Pancreas (tissue), 10 donors: ENCODE results near the gene SERPIND1. TPM values are rescaled to one million over a fixed set of nuclear protein-coding genes. Genes with fewer than 3 reads are reported as not detected.
A peak's percentile ranks its signal among the peaks of the same experiment; 100 is the strongest.

ENCODE experiments used
- ATAC-seq, 4 donors: fragments of 200-7000 bp; cut with Tn5 transposase; one replicate each; pipeline versions ENCODE4 v1.8.0 to v1.9.1; 2020; ENCODE audit warnings: mild to moderate bottlenecking in 4 of 4, moderate library complexity in 4 of 4
- DNase-seq, 6 donors: peaks; one replicate each; pipeline ENCODE4 v3.0.0-alpha.2; 2020
- FAIRE-seq: peaks from 2 replicates; lab custom pipeline; 2012; peaks lifted over from hg19 to GRCh38; lab: Jason Lieb, UNC
- H3K27ac ChIP-seq, 4 donors: fragments of 200-600 bp; sonication (generic); 1 replicate in 3 of 4; 2 replicates in 1 of 4; pipeline versions ENCODE4 v1.5.0 to v1.8.0; 2020
- H3K27me3 ChIP-seq, 4 donors: fragments of 200-600 bp; one replicate each; pipeline ENCODE4 v1.8.0; 2021
- H3K36me3 ChIP-seq, 3 donors: fragments of 200-600 bp; sonication (generic) in 1 of 3; one replicate each; pipeline versions ENCODE4 v1.5.0 to v1.8.0; 2020 to 2021
- H3K4me1 ChIP-seq, 3 donors: fragments of 200-600 bp; one replicate each; pipeline ENCODE4 v1.8.0; 2021
- H3K4me3 ChIP-seq, 4 donors: fragments of 200-600 bp; sonication (generic) in 2 of 4; one replicate each; pipeline versions ENCODE4 v1.5.0 to v1.8.0; 2020 to 2021
- H3K9me3 ChIP-seq, 4 donors: fragments of 200-600 bp; one replicate each; pipeline ENCODE4 v1.8.0; 2021
- CTCF ChIP-seq, 4 donors: fragments of 200-600 bp; sonication (generic) in 3 of 4; IDR thresholded peaks; one replicate each; pipeline versions ENCODE4 v1.5.0 to v1.8.0; 2021; ENCODE audit warnings: antibody characterized with exemption in 4 of 4
- WGBS, 2 donors: extraction: QIAGEN DNeasy Blood & Tissue Kit; methylation state at CpG; one replicate each; pipeline ENCODE4 v1.1.7; 2013; 5-methylcytosine and 5-hydroxymethylcytosine counted together
- intact Hi-C, 3 donors: fragments of 100-400 bp; cut with DNase I; formaldehyde crosslinking; loops; one replicate each; pipeline versions ENCODE4 v1.11.1 to v1.14.2; 2022
- polyA plus RNA-seq, 2 donors: library from polyadenylated mRNA; stranded (reverse); fragments of 200-250 nt; gene quantifications; one replicate each; pipeline ENCODE4 v1.2.3, GENCODE V29; 2013
- total RNA-seq, 6 donors: library from RNA; stranded (reverse); fragmentation: NEBNext Ultra II Directional in 4 of 6; extraction: Animal tissue kit (Norgen Biotek cat#: 25700) in 4 of 6; gene quantifications; one replicate each; pipeline versions ENCODE4 v1.2.1 to v1.2.4, GENCODE V29; 2021 to 2023
- donor health status: healthy with polysubstance abuse.
- donor health status: DM: no; HTN: no; CAD: no; lungs with moderate emphysema.
- donor health status: DM: no; HTN: no; CAD: no.
- donor health status: control.
- donor health status: control.
- donor health status: Bipolar disorder and iron deficiency.
- donor health status: DM: yes; HTN: yes; CAD: no.
- donor health status: DM: no; HTN: no; CAD: no.
- donor health status: DM: no; HTN: no; CAD: no.
- donor health status: DM: yes; HTN: yes; CAD: no.

The SERPIND1 gene
- total and polyA plus RNA-seq, 8 donors: 0.09 to 0.35 (median 0.21) TPM; not detected in 1

- Histone ChIP-seq H3K36me3 (no peaks in the 10 kb centered on the region), H3K4me1 (no peaks in the 10 kb centered on the region), H3K9me3 (no peaks in the 10 kb centered on the region), H3K27me3 (no peaks in the 10 kb centered on the region), H3K27ac (no peak overlapping the region), H3K4me3 (no peak overlapping the region)
- TF ChIP-seq CTCF (IDR thresholded peaks at IDR 0.05): no peak
- WGBS, 2 donors: 94 to 96% methylated on average over 2 of the region's 2 CpGs
- intact Hi-C loops: no loop called here
- ATAC-seq (no peak), DNase-seq (no peak), FAIRE-seq (no peak)
Measured at GRCh38 chr22:20740222-20740951, 33.5 kb upstream of the SERPIND1 start.

DNA sequence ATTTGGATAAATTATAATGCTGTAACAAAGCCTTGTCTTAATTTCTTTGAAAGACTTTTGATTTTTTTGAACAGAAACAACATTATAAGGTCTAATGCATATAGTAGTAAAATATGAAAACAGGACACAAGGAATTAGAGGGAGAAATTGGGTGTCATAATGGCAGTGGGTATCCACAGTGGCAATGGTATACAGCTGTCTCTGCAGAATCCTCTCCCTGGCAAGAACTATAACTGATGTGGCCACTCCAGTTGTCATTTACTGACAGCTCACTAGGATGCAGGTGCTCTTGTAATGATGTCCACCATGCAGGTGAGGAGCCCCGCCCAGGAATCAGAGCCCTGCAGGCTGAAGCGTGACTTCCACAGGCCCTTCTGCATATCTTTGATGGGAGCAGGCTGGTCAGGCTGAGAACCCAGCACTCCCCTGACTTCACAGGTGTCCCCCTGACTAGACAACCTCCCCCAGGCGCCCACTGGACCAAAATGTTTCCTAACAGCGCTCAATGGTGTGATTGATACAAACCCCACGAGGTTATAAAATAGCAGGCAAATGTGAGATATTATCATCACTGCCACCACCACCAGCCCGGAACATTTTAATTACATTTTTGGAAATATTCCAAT, 32.8 kb upstream of the SERPIND1 start:
- no peaks in the 10 kb centered on the region for H3K4me1 ChIP-seq
- H3K9me3 ChIP-seq: no peaks in the 10 kb centered on the region
- H3K27ac ChIP-seq: no peak overlapping the region
- no peak overlapping the region for H3K4me3 ChIP-seq
- no peaks in the 10 kb centered on the region for H3K36me3 ChIP-seq
- no peak for FAIRE-seq
- intact Hi-C loops: no loop called here
- no peaks in the 10 kb centered on the region for H3K27me3 ChIP-seq
- TF ChIP-seq CTCF (IDR thresholded peaks at IDR 0.05): no peak
- 77 to 78% methylated on average over 6 of the region's 6 CpGs for WGBS, 2 donors
- no peak for ATAC-seq
- DNase-seq: no peak

- Histone ChIP-seq H3K27me3 (no peaks in the 10 kb centered on the region), H3K27ac (no peak overlapping the region), H3K36me3 (peaks cover 0 to 5% (median 4%) of the 10 kb centered on the region in 3 donors), H3K4me3 (no peak overlapping the region), H3K4me1 (no peaks in the 10 kb centered on the region), H3K9me3 (no peaks in the 10 kb centered on the region)
- WGBS, 2 donors: 57 to 61% methylated on average over 16 of the region's 16 CpGs
- FAIRE-seq (no peak), ATAC-seq (peak; percentile 67 to 90 (median 80)), DNase-seq (peak in 2 of 6 donors; percentile 22 to 57)
- peak in 3 of 4 donors; percentile 41 to 61 (median 57) for TF ChIP-seq CTCF (IDR thresholded peaks at IDR 0.05)
- intact Hi-C loops: no loop called here
Measured at GRCh38 chr22:20741634-20742581, 32.0 kb upstream of the SERPIND1 start.

DNA sequence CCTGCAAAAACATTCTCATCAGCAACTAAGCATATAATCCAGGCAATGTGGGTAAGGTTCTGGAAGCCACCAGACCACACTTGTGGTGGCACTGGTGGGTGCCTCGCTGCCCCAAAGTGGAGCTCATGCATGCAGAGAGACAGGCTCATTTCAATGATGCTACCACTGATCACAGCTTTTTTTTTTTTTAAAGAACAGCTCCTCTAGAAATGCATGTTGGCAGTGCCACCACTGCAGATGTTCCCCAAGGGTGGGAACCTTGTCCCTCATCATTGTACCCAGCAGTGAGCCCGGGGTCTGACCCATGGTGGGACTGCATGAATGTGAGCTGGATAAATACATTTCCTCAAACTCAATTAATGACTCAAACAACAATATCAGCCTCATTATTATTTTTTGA, 31.1 kb upstream of the SERPIND1 start:
- DNase-seq (no peak), ATAC-seq (no peak), FAIRE-seq (no peak)
- no peak for TF ChIP-seq CTCF (IDR thresholded peaks at IDR 0.05)
- no peaks in the 10 kb centered on the region for H3K27me3 ChIP-seq
- H3K4me1 ChIP-seq: no peaks in the 10 kb centered on the region
- WGBS, 2 donors: 44 to 78% methylated on average over 2 of the region's 2 CpGs
- intact Hi-C loops: no loop called here
- H3K36me3 ChIP-seq: peaks cover 0 to 12% (median 6%) of the 10 kb centered on the region in 3 donors
- H3K27ac ChIP-seq: no peak overlapping the region
- no peaks in the 10 kb centered on the region for H3K9me3 ChIP-seq
- H3K4me3 ChIP-seq: no peak overlapping the region
